GM18508 (cell line): Measurements from ENCODE around the gene PEDS1.
"Not testable (repeated sequence)": the region's sequence is repeated elsewhere in the genome, so short reads cannot be mapped to it uniquely, and the experiment has no call there.

Experiments used
- ATAC-seq: cut with Tn5 transposase; IDR thresholded peaks from one replicate; pipeline ENCODE4 v1.9.1; 2021; ENCODE audit warnings: moderate number of reproducible peaks; ENCODE audit not compliant: insufficient read depth, unreplicated experiment

The PEDS1 gene

DNA sequence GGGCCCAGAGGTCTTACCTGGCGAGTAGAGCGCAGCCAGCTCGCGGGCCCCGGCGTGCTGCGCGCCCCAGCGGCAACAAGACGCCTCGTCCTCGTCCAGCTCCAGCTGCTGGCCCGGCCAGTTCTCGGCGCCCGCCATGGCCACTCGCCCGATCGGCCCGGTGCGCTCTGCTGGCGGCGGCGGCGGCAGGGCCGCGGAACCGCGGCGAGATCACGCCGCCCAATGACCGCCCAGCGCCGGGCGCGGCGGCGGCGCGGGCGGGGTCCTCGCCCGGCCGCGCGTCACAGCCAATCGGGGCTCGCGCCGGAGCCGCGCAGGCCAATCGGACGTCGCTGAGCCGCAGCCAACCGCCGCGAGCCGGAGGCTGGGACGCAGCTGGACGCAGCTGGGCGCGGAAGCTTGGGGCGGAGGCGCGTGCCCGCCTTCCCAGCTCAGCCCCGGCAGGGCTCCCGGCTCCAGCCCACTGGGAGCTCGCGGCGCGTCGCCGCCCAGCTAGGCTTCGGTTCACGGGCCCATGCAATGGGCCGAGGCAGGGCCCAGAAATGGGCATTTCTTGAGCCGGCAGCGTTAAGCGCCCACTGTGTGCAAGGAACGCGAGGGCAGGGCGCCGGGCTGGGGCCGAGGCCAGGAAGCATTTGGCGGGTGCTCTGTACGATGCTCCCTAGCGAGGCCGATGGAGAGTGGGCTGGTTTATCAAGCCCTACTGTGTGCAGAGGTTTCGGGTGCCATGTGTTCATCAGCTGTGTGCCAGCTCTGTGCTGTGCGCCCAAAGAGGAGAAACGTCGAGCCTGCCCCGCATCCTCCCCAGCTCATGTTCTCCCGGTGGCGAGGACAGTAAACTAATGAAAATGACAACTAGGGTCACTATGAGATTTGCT is at the start of gene PEDS1:
Gene PEDS1 (minus strand): TSS at position 224 of the 878 bp plus-strand sequence. CDS start 86 bp downstream, at position 138.
- ATAC-seq: no peak

DNA sequence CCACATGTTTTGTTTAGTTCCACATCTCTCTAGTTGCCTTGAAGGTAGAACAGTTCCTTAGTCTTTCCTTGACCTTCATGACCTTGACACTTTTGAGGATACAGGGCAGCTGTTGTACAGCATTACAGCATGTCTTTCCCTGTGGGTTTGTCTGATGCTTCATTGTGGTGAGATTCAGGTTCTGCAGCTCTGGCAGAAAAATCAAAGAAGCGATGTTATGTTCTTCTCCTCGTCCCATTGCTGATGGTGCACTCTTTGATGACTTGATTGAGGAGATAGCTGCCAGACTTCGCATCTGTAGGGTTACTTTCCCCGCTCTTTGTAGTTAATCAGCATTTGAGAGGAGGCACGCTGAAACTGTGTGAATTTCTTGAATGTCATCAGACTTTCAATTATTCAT is 49.2 kb upstream of the PEDS1 start:
- ATAC-seq: no peak

DNA sequence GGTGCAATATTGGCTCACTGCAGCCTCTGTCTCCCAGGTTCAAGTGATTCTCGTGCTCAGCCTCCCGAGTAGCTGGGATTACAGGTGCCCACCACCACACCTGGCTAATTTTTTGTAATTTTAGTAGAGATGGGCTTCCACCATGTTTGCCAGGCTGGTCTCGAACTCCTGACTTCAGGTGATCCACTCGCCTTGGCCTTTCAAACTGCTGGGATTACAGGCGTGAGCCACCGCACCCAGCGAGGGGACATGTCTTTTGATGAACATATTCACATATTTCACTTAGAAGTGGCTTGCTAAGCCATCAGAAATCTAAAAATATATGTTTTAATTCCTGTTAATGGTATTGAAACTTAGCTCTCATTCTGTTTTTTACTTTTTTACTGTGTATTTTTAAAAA is 48.2 kb upstream of the PEDS1 start:
- ATAC-seq: not testable (repeated sequence)

DNA sequence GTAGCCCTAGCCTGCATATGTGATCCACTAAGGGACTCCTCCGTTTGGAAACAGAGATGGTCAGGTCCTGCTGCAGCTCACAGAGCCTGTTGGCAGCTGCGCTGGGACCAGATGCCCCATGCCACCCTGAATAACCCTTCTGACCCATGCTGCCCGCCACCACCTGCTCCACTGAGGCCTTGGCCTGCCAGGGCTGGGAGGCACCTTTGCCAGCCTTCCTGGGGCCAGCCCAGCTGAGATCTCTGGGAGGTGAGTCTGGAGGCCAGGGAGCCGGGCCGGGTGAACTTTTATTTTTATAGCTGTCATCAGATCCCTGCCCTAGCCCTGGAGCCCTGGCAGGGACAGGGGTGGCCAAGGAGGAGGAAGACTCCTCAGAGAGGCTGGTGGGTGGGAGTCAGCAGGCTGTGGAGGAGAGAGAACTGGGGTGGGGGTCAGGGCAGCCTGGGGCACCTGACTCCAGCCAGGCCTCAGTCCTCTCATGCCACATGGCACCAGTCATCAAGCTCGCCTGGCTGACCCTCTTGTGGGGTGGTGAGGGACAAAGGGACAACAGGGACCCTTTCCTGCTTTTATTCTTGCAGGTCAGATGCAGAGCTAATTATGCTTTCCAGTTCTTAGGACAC is 47.1 kb upstream of the PEDS1 start:
- no peak for ATAC-seq

DNA sequence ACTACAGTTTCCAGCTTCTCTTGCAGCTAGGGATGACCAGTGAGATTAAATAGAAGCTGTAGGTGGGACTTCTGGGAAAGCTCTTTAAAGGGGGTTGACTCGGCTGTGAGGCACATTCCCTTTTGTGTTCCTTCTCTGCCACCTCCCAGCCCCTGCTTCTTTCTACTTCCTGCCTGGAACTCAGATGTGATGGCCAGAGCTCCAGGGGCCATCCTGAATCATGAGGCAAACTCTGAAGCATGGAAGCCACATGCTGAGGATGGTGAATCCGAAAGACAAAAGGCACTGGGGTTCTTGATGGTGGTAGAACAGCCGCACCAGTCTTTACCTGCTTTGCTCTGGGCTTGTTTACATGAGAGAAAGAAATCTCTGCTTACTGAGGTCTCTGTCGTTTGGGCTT is 46.2 kb upstream of the PEDS1 start:
- ATAC-seq: no peak

DNA sequence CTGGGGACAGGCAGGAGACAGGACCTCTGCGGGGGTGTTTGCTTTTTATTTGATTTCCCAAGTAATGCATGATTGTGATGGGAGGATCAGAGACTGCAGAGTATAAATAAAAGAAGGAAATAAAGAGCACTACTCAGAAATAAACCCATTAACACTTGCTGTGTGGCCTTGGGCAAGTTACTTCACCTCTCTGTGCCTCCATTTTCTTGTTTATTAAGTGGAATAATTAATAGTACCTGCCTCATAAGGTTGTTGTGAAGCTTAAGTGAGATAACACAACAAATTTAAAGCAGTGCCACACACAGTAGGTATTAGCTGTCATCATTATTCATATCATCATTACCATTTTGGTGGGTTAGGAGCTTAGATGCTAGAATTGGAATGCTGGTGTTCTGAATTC is 45.2 kb upstream of the PEDS1 start:
- no peak for ATAC-seq

DNA sequence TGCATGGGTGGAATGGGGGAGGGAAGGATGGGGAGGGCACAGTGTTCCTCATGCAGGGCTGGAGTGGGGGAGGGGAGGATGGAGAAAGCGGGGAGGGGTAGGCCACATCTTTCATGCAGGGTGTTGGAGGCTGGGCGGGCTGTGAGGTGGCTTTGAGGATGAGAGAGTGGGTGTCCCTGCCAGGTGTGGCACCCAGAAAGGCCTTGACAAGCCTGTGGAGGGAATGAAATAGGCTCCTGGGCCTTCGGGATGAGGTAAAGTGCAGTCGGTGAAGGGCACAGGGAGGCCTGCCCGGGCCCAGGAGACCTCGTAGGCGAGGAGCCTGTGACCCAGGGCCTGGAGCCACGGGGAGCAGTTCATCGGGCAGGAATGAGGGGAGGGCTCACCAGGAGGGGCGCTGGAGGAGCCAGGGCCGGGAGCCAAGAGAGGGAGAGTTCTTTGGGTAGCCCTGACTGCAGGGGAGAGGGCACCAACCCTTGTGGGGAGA is 44.7 kb upstream of the PEDS1 start:
- ATAC-seq: no peak

DNA sequence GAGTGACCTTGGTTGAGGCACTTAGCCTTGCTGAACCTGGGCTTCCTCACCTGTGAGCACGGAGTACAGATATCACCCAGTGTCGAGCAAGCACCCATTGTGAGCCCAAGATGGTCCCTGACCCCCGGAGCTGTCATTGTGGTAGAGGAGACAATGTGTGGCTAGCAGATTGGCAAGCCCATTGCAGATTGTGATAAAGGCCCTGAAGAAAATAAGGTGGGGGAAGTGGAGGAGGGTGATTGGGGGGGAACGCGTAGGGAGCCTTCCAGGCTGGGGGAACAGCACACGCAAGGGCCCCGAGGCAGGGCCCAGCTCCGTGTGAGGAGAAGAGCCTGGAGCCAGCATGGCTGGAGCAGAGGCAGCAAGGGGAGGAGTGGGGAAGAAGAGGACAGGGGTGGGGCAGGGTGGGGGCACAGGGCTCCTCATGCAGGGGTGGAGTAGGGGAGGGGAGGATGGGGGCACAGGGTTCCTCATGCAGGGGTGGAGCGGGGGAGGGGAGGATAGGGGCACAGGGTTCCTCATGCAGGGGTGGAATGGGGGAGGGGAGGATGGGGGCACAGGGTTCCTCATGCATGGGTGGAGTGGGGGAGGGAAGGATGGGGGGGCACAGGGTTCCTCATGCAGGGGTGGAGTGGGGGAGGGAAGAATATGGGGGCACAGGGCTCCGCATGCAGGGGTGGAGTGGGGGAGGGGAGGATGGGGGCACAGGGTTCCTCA is 44.1 kb upstream of the PEDS1 start:
- ATAC-seq: no peak

DNA sequence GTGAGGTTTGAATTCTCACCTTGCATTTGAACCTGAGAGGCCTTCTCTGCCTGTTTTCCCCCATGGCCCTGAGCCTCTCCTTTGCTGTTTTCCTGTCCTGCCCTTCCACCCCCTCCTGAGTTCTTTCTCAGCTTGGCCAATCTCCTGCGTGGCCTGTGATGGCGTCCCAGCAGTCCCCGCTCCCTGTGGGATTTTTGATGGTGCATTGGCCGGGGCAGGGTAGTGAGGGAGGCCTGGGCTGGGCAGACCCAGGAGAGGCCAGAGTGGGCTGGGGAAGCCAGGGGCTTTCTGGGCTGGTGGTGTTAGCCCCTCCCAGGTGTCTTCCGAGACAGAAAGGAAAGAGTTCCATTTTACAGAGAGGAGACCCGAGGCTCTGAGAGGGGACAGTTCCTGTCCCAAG is 43.4 kb upstream of the PEDS1 start:
- no peak for ATAC-seq

DNA sequence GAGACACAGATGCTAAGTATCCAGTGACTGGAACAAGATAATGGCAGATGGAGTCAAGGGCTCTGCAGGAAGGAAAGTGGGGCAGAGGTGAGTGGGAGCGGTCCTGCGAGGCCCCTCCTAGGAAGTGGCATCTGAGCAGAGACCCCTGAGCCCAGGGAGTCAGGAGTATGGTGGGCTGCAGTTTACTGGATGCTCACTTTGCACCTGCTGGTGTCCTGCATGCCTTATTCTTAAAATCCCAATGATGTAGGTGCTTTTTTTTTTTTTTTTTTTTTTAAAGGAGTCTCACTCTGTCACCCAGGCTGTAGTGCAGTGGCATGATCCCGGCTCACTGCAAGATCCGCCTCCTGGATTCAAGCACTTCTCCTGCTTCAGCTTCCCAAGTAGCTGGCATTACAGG is 42.7 kb upstream of the PEDS1 start:
- ATAC-seq: no peak

DNA sequence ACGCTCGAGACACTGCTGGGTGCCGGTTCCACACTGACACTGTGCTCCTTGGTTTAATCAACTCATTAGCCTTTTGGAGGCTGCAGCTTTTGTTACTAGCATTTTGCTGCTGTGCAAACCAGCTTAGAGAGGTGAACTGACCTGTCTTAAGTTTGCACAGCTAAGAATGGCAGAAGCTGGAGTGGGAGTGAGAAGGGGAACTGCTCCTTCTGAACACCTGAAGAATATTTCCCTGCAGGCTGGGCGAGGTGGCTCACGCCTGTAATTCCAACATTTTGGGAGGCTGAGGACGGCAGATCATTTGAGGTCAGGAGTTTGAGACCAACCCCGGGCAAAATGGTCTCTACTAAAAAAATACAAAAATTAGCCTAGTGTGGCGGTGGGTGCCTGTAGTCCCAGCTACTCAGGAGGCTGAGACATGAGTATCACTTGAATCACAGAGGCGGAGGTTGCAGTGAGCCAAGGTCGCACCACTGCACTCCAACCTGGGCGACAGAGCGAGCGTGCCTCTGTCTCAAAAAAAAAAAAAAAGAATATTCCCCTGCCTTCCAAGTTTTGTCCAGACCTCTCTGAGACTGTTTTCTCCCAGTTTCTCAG is 42.1 kb upstream of the PEDS1 start:
- no peak for ATAC-seq

DNA sequence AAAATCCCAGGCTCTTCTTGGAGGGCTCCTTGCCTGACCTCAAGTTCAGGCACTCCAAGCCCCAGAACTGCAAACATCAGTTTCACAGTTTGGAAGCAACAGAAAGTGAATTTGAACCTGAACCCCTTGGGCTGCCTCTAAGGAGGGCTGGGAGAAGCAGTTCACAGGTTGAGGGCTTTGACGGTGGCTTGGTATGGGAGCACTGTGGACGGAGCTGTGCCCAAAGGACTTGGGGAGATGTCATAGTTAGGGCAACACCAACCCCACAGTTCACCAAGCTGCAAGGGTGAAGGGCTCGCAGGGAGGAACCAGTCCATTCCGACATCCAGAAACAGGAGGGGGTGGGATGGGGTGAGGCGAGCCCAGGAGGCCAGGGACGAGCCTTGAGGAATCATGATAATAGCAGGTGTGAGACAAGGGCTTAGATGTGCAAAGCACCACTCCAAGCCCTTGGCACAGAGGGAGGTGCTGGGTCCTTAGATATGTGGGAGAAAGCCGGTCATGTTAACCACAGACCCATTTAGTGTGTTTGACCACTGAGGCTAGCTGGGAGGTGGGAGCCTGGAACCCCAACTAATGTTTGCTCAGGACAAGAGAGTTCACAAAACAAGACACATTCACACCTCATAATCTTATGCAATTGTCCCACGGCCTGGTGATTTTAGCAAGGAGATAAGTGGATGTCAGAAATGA is 41.5 kb upstream of the PEDS1 start:
- no peak for ATAC-seq

DNA sequence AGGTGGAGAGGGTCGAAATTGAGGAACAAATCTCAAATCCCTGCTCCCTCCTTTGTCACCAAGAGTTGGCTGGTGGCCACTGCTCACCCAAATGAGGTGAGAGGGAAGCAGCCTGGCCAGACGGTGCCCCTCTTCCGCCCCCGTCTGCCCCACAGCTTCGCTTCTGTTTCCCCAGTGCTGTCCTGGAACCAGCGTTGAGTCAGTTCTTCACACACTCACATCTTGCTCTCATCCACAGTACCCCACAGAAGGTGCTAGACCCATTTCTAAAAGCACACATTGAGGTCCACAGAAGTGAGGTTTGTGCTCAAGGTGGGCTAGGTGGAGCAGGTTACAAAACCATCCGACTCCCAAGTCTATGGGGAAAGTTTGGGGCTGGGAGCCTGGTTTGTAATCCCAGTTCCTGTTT is 40.9 kb upstream of the PEDS1 start:
- ATAC-seq: no peak

DNA sequence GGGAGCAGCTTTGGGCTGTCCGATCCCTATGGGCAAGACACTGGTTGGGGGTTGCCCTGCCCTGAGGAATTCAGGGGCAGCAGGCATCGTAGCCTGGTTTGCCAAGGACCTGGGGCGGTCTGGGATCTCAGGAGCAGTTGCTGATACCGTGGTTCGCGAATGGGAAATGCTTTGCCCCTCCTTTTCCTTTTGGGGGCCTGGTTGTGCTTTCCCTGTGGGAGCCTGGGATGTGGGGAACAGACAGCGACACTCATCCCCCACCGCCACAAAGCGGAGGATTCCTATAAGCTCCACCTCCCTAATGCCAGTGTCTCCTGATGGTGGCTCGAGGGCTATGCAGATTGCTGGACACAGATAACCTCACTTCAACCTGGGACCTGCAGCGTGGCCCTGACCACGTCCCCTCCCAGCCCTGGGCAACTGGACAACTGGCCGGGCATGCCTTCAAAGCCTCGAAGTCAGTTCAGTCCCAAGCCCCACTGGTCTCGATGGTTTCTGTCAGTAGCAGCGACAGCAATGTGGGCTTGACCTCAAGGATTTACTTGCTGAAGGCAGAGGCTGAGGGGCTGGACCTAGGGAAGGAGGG is 40.4 kb upstream of the PEDS1 start:
- ATAC-seq: no peak

DNA sequence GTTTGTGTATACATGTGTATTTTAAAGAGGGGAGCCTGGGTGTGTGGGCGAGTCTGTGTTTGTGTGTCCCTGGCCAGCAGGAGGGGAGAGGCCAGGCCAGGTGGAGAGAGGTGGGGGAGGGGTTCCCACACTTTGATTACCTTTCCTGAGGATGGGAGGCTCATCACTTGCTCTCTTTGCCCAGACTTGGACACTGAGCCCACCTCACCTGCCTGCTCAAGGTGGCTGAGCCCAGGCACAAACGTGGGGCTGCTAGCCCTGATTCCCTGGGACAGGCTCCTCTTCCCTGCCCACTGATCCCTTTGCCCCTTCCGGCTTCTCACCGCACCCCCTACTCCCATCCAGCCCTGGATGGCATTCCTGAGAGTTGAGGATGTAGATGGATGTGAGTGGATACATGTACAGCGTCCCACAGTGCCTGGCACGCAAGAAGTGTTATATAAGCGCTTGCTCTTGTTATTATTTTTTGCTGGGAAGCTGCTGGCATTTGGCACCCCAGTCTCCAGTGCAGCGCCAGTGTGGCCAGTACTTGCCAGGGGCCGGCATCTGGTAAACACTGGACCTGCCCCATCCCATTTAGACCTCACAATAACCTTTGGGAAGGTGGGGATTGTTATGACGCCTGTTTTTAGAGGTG is 39.8 kb upstream of the PEDS1 start:
- no peak for ATAC-seq

DNA sequence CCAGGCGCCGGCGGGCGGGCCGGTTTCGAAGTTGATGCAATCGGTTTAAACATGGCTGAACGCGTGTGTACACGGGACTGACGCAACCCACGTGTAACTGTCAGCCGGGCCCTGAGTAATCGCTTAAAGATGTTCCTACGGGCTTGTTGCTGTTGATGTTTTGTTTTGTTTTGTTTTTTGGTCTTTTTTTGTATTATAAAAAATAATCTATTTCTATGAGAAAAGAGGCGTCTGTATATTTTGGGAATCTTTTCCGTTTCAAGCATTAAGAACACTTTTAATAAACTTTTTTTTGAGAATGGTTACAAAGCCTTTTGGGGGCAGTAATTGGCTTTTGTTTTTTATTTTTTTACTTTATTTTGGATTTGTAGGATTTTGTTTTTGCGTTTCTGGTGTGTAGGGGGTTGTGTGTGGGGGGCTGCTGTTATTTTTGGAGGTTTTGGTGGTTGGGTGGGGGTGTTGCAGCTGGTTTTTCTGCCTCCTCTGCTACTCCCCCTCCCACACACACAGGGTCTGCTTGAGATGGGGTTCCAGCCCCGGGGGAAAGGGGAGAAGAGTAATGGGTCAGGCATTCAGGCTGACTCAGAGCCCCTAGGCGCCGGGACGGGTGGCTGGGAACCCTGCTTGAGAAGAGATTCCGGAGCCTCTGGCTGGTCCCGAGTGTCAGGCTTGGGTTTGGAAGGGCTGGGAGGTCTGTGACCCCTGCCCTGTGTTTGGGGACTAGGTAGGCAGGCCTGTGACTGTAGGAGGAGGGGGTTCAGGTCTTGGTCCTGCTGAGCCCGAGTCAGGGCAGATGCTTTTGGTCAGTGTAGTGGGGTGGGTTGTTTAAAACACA is 39.1 kb upstream of the PEDS1 start:
- ATAC-seq: no peak

DNA sequence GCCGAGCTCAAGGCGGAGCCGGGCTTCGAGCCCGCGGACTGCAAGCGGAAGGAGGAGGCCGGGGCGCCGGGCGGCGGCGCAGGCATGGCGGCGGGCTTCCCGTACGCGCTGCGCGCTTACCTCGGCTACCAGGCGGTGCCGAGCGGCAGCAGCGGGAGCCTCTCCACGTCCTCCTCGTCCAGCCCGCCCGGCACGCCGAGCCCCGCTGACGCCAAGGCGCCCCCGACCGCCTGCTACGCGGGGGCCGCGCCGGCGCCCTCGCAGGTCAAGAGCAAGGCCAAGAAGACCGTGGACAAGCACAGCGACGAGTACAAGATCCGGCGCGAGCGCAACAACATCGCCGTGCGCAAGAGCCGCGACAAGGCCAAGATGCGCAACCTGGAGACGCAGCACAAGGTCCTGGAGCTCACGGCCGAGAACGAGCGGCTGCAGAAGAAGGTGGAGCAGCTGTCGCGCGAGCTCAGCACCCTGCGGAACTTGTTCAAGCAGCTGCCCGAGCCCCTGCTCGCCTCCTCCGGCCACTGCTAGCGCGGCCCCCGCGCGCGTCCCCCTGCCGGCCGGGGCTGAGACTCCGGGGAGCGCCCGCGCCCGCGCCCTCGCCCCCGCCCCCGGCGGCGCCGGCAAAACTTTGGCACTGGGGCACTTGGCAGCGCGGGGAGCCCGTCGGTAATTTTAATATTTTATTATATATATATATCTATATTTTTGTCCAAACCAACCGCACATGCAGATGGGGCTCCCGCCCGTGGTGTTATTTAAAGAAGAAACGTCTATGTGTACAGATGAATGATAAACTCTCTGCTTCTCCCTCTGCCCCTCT is 38.2 kb upstream of the PEDS1 start:
- ATAC-seq: no peak
